Breast epithelium (tissue), 4 donors: ENCODE results near the gene PNKD. TPM values are rescaled to one million over a fixed set of nuclear protein-coding genes. Genes with fewer than 3 reads are reported as not detected.

Experiments
- DNase-seq, 2 donors: peaks; one replicate each; pipeline ENCODE4 v3.0.0-alpha.2; 2019; ENCODE audit warnings: low spot score in 2 of 2
- H3K27ac ChIP-seq, 2 donors: fragments of 200-600 bp; sonication (generic) in 1 of 2; one replicate each; pipeline ENCODE4 v1.5.1; 2016 to 2019; ENCODE audit warnings: mild to moderate bottlenecking in 1 of 2
- H3K27me3 ChIP-seq, 2 donors: fragments of 200-600 bp; sonication (generic) in 1 of 2; one replicate each; pipeline versions ENCODE4 v1.5.1 to v1.6.0; 2017 to 2019; ENCODE audit warnings: control low read depth in 1 of 2, mild to moderate bottlenecking in 1 of 2
- H3K36me3 ChIP-seq: fragments of 200-600 bp; one replicate; pipeline ENCODE4 v1.5.1; 2019
- H3K4me1 ChIP-seq, 2 donors: fragments of 200-600 bp; sonication (generic); one replicate each; pipeline ENCODE4 v1.5.1; 2016 to 2019; ENCODE audit warnings: control low read depth in 1 of 2
- H3K4me3 ChIP-seq, 3 donors: fragments of 200-600 bp; sonication (generic); 1 replicate in 2 of 3; 2 replicates in 1 of 3; pipeline ENCODE4 v1.5.1; 2016 to 2019; ENCODE audit warnings: mild to moderate bottlenecking in 3 of 3, moderate library complexity in 2 of 3
- H3K9me3 ChIP-seq, 2 donors: fragments of 200-600 bp; sonication (generic) in 1 of 2; one replicate each; pipeline ENCODE4 v1.5.1; 2016 to 2019; ENCODE audit warnings: control low read depth in 1 of 2
- CTCF ChIP-seq, 3 donors: fragments of 450-650 bp; IDR thresholded peaks; one replicate each; pipeline ENCODE4 v1.5.1; 2016 to 2017; ENCODE audit warnings: antibody characterized with exemption in 3 of 3, mild to moderate bottlenecking in 3 of 3, moderate library complexity in 3 of 3
- POLR2A ChIP-seq: fragments of 450-650 bp; IDR thresholded peaks from one replicate; pipeline ENCODE4 v1.6.1; 2016; ENCODE audit warnings: antibody characterized with exemption, mild to moderate bottlenecking, moderate library complexity
- POLR2AphosphoS5 ChIP-seq, 3 donors: sonication (generic); formaldehyde crosslinking; IDR thresholded peaks; one replicate each; pipeline ENCODE4 v1.6.1; 2017; ENCODE audit warnings: antibody characterized with exemption in 3 of 3
- intact Hi-C: fragments of 100-400 bp; cut with DNase I; formaldehyde crosslinking; loops from one replicate; pipeline ENCODE4 v1.15.1; 2023; ENCODE audit warnings: low total_unique reads
- total RNA-seq, 3 donors: library from RNA; depleted of rRNA; stranded (reverse); fragments of >200 nt; gene quantifications; one replicate each; pipeline ENCODE4 v1.1.0, GENCODE V29; 2016

The PNKD gene
- total RNA-seq, 3 donors from 2014 or later, result 30.2 to 48.3 (median 35.6) TPM

GRCh38 chr2:218381916-218382366, 111.6 kb downstream of the PNKD start, which contains the start of gene SLC11A1:
Gene SLC11A1 (plus strand): TSS chr2:218382273. CDS start chr2:218382369, 96 bp downstream.
- TF ChIP-seq POLR2AphosphoS5 (IDR thresholded peaks at IDR 0.05) (peak in 1 of 3 donors; percentile 26), CTCF (IDR thresholded peaks at IDR 0.05) (no peak)
- Histone ChIP-seq H3K27ac (no peak within 1 kb of the TSS), H3K27me3 (no peaks in the 10 kb centered on the region), H3K9me3 (no peaks in the 10 kb centered on the region), H3K4me1 (no peaks in the 10 kb centered on the region), H3K36me3 (no peaks in the 10 kb centered on the region), H3K4me3 (peak within 1 kb of the TSS in 2 of 3 donors; percentile 22 to 37)
- DNase-seq, result no peak
- intact Hi-C loops, result no loop called here

GRCh38 chr2:218382785-218383184, 112.5 kb downstream of the PNKD start:
- no peaks in the 10 kb centered on the region for H3K9me3 ChIP-seq
- intact Hi-C loops, result no loop called here
- H3K4me1 ChIP-seq, result no peaks in the 10 kb centered on the region
- DNase-seq, result no peak
- H3K27ac ChIP-seq, result no peak overlapping the region
- TF ChIP-seq POLR2AphosphoS5 (IDR thresholded peaks at IDR 0.05), result no peak
- TF ChIP-seq CTCF (IDR thresholded peaks at IDR 0.05), result no peak
- TF ChIP-seq POLR2A, result no peak
- H3K36me3 ChIP-seq, result no peaks in the 10 kb centered on the region
- peak overlapping the region in 1 of 3 donors; percentile 37 for H3K4me3 ChIP-seq
- no peaks in the 10 kb centered on the region for H3K27me3 ChIP-seq

- Histone ChIP-seq H3K4me3 (peak overlapping the region in 1 of 3 donors; percentile 37), H3K27me3 (no peaks in the 10 kb centered on the region), H3K27ac (no peak overlapping the region), H3K4me1 (no peaks in the 10 kb centered on the region), H3K9me3 (no peaks in the 10 kb centered on the region), H3K36me3 (no peaks in the 10 kb centered on the region)
- DNase-seq, result no peak
- intact Hi-C loops, result no loop called here
- TF ChIP-seq POLR2A (no peak), CTCF (IDR thresholded peaks at IDR 0.05) (no peak), POLR2AphosphoS5 (IDR thresholded peaks at IDR 0.05) (no peak)
Observed at GRCh38 chr2:218383892-218384519, 113.7 kb downstream of the PNKD start.

GRCh38 chr2:218384975-218385374, 114.7 kb downstream of the PNKD start:
- no peak for TF ChIP-seq POLR2A
- TF ChIP-seq POLR2AphosphoS5 (IDR thresholded peaks at IDR 0.05), result no peak
- TF ChIP-seq CTCF (IDR thresholded peaks at IDR 0.05), result no peak
- no peak overlapping the region for H3K4me3 ChIP-seq
- no peak overlapping the region for H3K27ac ChIP-seq
- DNase-seq, result no peak
- H3K9me3 ChIP-seq, result no peaks in the 10 kb centered on the region
- H3K4me1 ChIP-seq, result no peaks in the 10 kb centered on the region
- intact Hi-C loops, result no loop called here
- H3K27me3 ChIP-seq, result no peaks in the 10 kb centered on the region
- H3K36me3 ChIP-seq, result no peaks in the 10 kb centered on the region

GRCh38 chr2:218386505-218387368, 116.4 kb downstream of the PNKD start:
- peak overlapping the region; percentile 18 to 54 (median 38) for H3K4me3 ChIP-seq
- no peaks in the 10 kb centered on the region for H3K27me3 ChIP-seq
- TF ChIP-seq POLR2AphosphoS5 (IDR thresholded peaks at IDR 0.05) (no peak), POLR2A (no peak), CTCF (IDR thresholded peaks at IDR 0.05) (no peak)
- no peaks in the 10 kb centered on the region for H3K9me3 ChIP-seq
- intact Hi-C loops, result no loop called here
- H3K36me3 ChIP-seq, result no peaks in the 10 kb centered on the region
- no peak for DNase-seq
- H3K4me1 ChIP-seq, result no peaks in the 10 kb centered on the region
- no peak overlapping the region for H3K27ac ChIP-seq
